Measurements from ENCODE around the gene TSPAN10.
A peak's percentile ranks its signal among the peaks of the same experiment; 100 is the strongest.

The TSPAN10 gene

GRCh38 chr17:81635431-81635830 is 1.6 kb upstream of the TSPAN10 start:
- peak overlapping the region; percentile 94 for H3K4me3 ChIP-seq (ENCODE audit: low read length)
- no peak for DNase-seq (ENCODE audit: low read depth)
- TF ChIP-seq, protein P1, sequence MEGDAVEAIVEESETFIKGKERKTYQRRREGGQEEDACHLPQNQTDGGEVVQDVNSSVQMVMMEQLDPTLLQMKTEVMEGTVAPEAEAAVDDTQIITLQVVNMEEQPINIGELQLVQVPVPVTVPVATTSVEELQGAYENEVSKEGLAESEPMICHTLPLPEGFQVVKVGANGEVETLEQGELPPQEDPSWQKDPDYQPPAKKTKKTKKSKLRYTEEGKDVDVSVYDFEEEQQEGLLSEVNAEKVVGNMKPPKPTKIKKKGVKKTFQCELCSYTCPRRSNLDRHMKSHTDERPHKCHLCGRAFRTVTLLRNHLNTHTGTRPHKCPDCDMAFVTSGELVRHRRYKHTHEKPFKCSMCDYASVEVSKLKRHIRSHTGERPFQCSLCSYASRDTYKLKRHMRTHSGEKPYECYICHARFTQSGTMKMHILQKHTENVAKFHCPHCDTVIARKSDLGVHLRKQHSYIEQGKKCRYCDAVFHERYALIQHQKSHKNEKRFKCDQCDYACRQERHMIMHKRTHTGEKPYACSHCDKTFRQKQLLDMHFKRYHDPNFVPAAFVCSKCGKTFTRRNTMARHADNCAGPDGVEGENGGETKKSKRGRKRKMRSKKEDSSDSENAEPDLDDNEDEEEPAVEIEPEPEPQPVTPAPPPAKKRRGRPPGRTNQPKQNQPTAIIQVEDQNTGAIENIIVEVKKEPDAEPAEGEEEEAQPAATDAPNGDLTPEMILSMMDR (conservative IDR thresholded peaks at IDR 0.05; ENCODE audit: low read depth, low read length) = no peak

GRCh38 chr17:81635973-81636504 is 957 bp upstream of the TSPAN10 start:
- H3K4me3 ChIP-seq (ENCODE audit: low read length) = peak overlapping the region; percentile 94
- no peak for DNase-seq (ENCODE audit: low read depth)
- TF ChIP-seq, protein P1 (conservative IDR thresholded peaks at IDR 0.05; ENCODE audit: low read depth, low read length) = no peak

GRCh38 chr17:81638683-81639082 is 1.7 kb downstream of the TSPAN10 start:
- DNase-seq (ENCODE audit: low read depth) = no peak
- TF ChIP-seq, protein P1 (conservative IDR thresholded peaks at IDR 0.05; ENCODE audit: low read depth, low read length) = no peak
- H3K4me3 ChIP-seq (ENCODE audit: low read length) = no peak overlapping the region

DNA sequence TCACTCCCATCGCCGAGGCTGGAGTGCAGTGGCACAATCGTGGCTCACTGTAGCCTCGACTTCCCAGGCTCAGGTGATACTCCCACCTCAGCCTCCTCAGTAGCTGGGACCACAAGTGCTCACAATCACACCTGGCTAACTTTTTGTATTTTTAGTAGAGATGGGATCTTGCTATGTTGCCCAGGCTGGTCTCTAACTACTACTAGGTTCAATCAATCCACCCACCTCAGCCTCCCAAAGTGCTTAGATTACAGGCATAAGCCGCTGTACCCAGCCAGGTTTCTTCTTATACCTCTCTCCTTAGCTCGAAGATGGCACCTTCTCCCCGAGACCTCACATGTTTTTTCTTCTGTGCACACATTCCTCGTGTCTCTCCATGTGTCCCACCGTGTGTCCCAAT is 3.0 kb downstream of the TSPAN10 start:
- H3K4me3 ChIP-seq (ENCODE audit: low read length) = no peak overlapping the region
- TF ChIP-seq, protein P1 (conservative IDR thresholded peaks at IDR 0.05; ENCODE audit: low read depth, low read length) = no peak
- DNase-seq (ENCODE audit: low read depth) = no peak

DNA sequence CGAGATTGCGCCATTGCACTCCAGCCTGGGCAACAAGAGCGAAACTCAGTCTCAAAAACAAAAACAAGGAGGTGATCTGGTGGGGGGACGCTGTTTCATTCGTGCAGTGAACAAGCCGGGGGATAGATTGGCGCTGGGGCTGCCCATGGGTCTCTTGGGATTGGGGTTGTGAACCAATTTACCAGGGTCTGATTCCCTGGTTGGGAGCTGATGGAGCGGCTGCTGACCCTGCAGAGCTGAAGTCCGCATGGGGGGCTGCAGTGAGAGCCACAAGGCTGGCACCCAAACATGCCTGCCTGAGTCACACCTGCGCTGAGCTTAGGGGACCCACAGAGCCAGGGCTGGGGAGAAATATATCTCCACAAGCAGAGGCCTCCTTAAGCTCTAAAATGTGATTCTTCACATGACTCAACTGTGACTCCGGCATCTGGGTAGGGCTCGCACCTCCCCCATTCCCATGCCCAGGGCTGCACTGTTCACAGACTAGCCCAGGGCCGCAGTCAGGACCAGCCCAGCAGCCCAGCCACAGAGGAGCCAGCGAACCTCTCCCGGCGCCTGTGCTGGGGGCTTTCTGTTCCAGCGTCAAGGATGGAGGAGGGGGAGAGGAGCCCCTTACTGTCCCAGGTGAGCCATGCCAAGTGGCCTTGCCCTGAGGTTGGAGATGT is 5.0 kb downstream of the TSPAN10 start:
- TF ChIP-seq, protein P1 (conservative IDR thresholded peaks at IDR 0.05; ENCODE audit: low read depth, low read length) = no peak
- DNase-seq (ENCODE audit: low read depth) = peak; percentile 96
- H3K4me3 ChIP-seq (ENCODE audit: low read length) = peak overlapping the region; percentile 65

GRCh38 chr17:81644496-81644895 is 7.5 kb downstream of the TSPAN10 start:
- TF ChIP-seq, protein P1 (conservative IDR thresholded peaks at IDR 0.05; ENCODE audit: low read depth, low read length) = no peak
- peak overlapping the region; percentile 51 for H3K4me3 ChIP-seq (ENCODE audit: low read length)

More at GRCh38 chr17:81644496-81644895, 7.5 kb downstream of the TSPAN10 start:
- no peak for DNase-seq (ENCODE audit: low read depth)
